GM19193 (cell line): ENCODE data around the gene TPSB2.
"Not testable (repeated sequence)": the region's sequence is repeated elsewhere in the genome, so short reads cannot be mapped to it uniquely, and the experiment has no call there.

Source experiments
- POLR2A ChIP-seq: IDR thresholded peaks from 4 replicates; pipeline ENCODE4 v1.6.1; 2011; ENCODE audit not compliant: insufficient read depth, insufficient read length; ENCODE audit errors: extremely low read depth

Gene TPSB2

GRCh38 chr16:1240436-1240835, 10.5 kb upstream of the TPSB2 start, which contains the start of gene TPSAB1:
TSS of gene TPSAB1 (plus strand) at chr16:1240705. CDS start at chr16:1240939, 234 bp downstream.
- TF ChIP-seq POLR2A = not testable (repeated sequence)

GRCh38 chr16:1237990-1238389, 8.0 kb upstream of the TPSB2 start:
- no peak for TF ChIP-seq POLR2A

- TF ChIP-seq POLR2A = no peak
Observed at GRCh38 chr16:1225051-1225451, 4.9 kb downstream of the TPSB2 start, which contains the start of gene TPSG1. TSS of gene TPSG1 (minus strand) at chr16:1225268. CDS start at chr16:1225252, 16 bp downstream.

GRCh38 chr16:1224558-1224957, 5.4 kb downstream of the TPSB2 start:
- no peak for TF ChIP-seq POLR2A

- no peak for TF ChIP-seq POLR2A
Observed at GRCh38 chr16:1223355-1224214, 6.4 kb downstream of the TPSB2 start.

- TF ChIP-seq POLR2A = no peak
Observed at GRCh38 chr16:1222553-1223354, 7.2 kb downstream of the TPSB2 start.

GRCh38 chr16:1221628-1222552, 8.1 kb downstream of the TPSB2 start:
- TF ChIP-seq POLR2A = no peak

- no peak for TF ChIP-seq POLR2A
Observed at GRCh38 chr16:1220841-1221627, 8.9 kb downstream of the TPSB2 start.

GRCh38 chr16:1220098-1220728, 9.8 kb downstream of the TPSB2 start:
- TF ChIP-seq POLR2A = no peak

- no peak for TF ChIP-seq POLR2A
Observed at GRCh38 chr16:1218930-1219611, 10.9 kb downstream of the TPSB2 start.

- TF ChIP-seq POLR2A = no peak
Observed at GRCh38 chr16:1218061-1218929, 11.7 kb downstream of the TPSB2 start.

- no peak for TF ChIP-seq POLR2A
Observed at GRCh38 chr16:1217526-1217925, 12.5 kb downstream of the TPSB2 start.
